Measurements from ENCODE around the gene RTF1.
"Not testable (repeated sequence)": the region's sequence is repeated elsewhere in the genome, so short reads cannot be mapped to it uniquely, and the experiment has no call there.

RTF1 gene

GRCh38 chr15:41429003-41429890 is 12.4 kb downstream of the RTF1 start:
- Histone ChIP-seq H3K36me3 (replicated peaks) (no peaks in the 10 kb centered on the region), H3K4me3 (ENCODE audit: low read depth, low read length) (no peak overlapping the region), H3K27ac (no peak overlapping the region), H3K27me3 (replicated peaks) (no peaks in the 10 kb centered on the region)
- peak; percentile 8 for DNase-seq
- in situ Hi-C loops (cut with HindIII; ENCODE audit: low pct_ligation_motif_present, low sequenced_read_pairs): no loop called here
- no peak for TF ChIP-seq CTCF (IDR thresholded peaks at IDR 0.05; ENCODE audit: low read depth, low read length, missing control alignments)

GRCh38 chr15:41435037-41435786 is 18.3 kb downstream of the RTF1 start:
- DNase-seq: no peak
- Histone ChIP-seq H3K4me3 (ENCODE audit: low read depth, low read length) (no peak overlapping the region), H3K27ac (no peak overlapping the region), H3K27me3 (replicated peaks) (no peaks in the 10 kb centered on the region), H3K36me3 (replicated peaks) (peaks cover 10% of the 10 kb centered on the region)
- TF ChIP-seq CTCF (IDR thresholded peaks at IDR 0.05; ENCODE audit: low read depth, low read length, missing control alignments): no peak
- in situ Hi-C loops (cut with HindIII; ENCODE audit: low pct_ligation_motif_present, low sequenced_read_pairs): no loop called here

GRCh38 chr15:41437448-41437847 is 20.6 kb downstream of the RTF1 start:
- no peak for DNase-seq
- peaks cover 19% of the 10 kb centered on the region for H3K36me3 ChIP-seq (replicated peaks)
- H3K4me3 ChIP-seq (ENCODE audit: low read depth, low read length): no peak overlapping the region
- in situ Hi-C loops (cut with HindIII; ENCODE audit: low pct_ligation_motif_present, low sequenced_read_pairs): no loop called here
- no peak for TF ChIP-seq CTCF (IDR thresholded peaks at IDR 0.05; ENCODE audit: low read depth, low read length, missing control alignments)
- no peaks in the 10 kb centered on the region for H3K27me3 ChIP-seq (replicated peaks)
- H3K27ac ChIP-seq: peak overlapping the region; percentile 72

GRCh38 chr15:41438206-41438605 is 21.3 kb downstream of the RTF1 start:
- Histone ChIP-seq H3K27me3 (replicated peaks) (no peaks in the 10 kb centered on the region), H3K36me3 (replicated peaks) (peaks cover 19% of the 10 kb centered on the region), H3K4me3 (ENCODE audit: low read depth, low read length) (no peak overlapping the region), H3K27ac (peak overlapping the region; percentile 72)
- DNase-seq: peak; percentile 71
- no peak for TF ChIP-seq CTCF (IDR thresholded peaks at IDR 0.05; ENCODE audit: low read depth, low read length, missing control alignments)
- in situ Hi-C loops (cut with HindIII; ENCODE audit: low pct_ligation_motif_present, low sequenced_read_pairs): no loop called here

GRCh38 chr15:41438745-41439144 is 21.9 kb downstream of the RTF1 start:
- Histone ChIP-seq H3K36me3 (replicated peaks) (peaks cover 21% of the 10 kb centered on the region), H3K27ac (peak overlapping the region; percentile 72)
- DNase-seq; H3K27me3 ChIP-seq (replicated peaks); in situ Hi-C loops (cut with HindIII; ENCODE audit: low pct_ligation_motif_present, low sequenced_read_pairs); H3K4me3 ChIP-seq (ENCODE audit: low read depth, low read length): not testable (repeated sequence)

GRCh38 chr15:41443275-41443674 is 26.4 kb downstream of the RTF1 start:
- DNase-seq: no peak
- no peaks in the 10 kb centered on the region for H3K27me3 ChIP-seq (replicated peaks)
- TF ChIP-seq CTCF (IDR thresholded peaks at IDR 0.05; ENCODE audit: low read depth, low read length, missing control alignments): no peak
- H3K27ac ChIP-seq: no peak overlapping the region
- in situ Hi-C loops (cut with HindIII; ENCODE audit: low pct_ligation_motif_present, low sequenced_read_pairs): no loop called here
- H3K36me3 ChIP-seq (replicated peaks): peaks cover 23% of the 10 kb centered on the region
- H3K4me3 ChIP-seq (ENCODE audit: low read depth, low read length): no peak overlapping the region

All from brain microvascular endothelial cell (primary cell).